Muscle of back (tissue), 11 donors: ENCODE results near the gene TMEM132D. TPM values are rescaled to one million over a fixed set of nuclear protein-coding genes. Genes with fewer than 3 reads are reported as not detected.

Source experiments
- DNase-seq, 3 donors: peaks; one replicate each; pipeline versions ENCODE4 v3.0.0 to v3.0.0-alpha.2; 2013
- polyA plus RNA-seq, 10 donors: library from polyadenylated mRNA; unstranded; fragments of 120-200 nt; gene quantifications; one replicate each; pipeline ENCODE4 v1.2.1, GENCODE V29; 2013; ENCODE audit not compliant: insufficient read length in 10 of 10

Gene TMEM132D
- polyA plus RNA-seq, 10 donors, result 0.35 to 1.6 (median 0.91) TPM

GRCh38 chr12:129826273-129826672 is 77.6 kb downstream of the TMEM132D start:
- DNase-seq, result no peak

GRCh38 chr12:129825316-129825715 is 78.5 kb downstream of the TMEM132D start:
- DNase-seq, result no peak

DNA sequence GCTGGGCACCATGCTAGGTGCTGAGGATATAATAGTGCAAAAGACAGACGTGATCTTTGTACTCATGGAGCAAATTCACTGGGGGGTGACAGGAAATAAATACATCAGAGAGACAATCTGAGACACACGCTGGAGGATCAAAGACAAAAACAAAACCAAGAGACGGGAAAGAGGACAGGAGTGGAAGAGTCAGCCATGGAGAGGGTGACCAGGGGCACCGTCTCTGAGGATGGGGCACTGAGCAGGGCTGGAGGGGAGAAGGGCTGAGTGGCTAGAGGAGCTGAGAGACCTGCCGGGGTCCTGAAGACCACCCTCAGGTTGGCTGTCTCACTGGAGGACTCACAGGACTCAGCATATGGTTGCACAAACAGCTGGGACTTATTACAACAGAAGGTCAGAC is 81.9 kb downstream of the TMEM132D start:
- no peak for DNase-seq

DNA sequence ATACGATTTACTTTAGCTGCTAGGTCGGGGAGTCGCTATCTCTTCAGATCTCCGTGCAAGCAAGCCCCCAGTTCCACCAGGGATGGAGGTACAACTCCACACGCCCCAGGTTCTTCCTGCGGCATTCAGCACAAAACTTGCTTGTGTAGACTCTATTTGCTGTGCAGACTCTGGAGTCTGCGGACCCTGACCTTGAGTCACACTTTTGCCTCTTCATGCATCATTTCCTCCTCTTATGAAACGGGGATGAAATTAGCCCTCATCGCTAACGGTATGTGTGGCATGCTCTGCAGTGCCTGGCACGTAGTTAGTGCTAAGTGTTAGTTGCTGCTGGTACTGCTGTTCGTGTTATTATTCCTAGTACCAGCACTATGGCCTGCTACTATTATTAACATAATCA is 84.4 kb downstream of the TMEM132D start:
- no peak for DNase-seq

DNA sequence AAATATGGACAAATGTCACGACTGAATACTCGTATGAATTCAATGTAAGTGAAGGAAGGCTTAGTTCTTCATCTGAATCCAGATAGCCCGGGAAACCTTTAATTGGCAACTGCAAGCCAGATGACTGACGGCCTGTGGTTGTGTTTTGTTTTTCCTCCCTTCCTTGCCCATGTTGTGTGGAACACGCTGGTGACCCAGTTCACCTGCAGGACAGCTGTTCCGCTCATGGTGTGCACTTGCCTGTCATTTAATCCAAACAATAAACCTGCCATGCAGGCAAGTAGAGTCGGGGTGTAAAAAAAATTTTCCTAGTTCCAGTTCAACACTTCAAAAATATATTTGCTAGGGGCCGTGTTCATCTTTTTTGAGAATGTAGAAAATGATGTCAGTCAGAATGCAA is 88.0 kb downstream of the TMEM132D start:
- no peak for DNase-seq

GRCh38 chr12:129811963-129812362 is 91.9 kb downstream of the TMEM132D start:
- DNase-seq, result no peak

DNA sequence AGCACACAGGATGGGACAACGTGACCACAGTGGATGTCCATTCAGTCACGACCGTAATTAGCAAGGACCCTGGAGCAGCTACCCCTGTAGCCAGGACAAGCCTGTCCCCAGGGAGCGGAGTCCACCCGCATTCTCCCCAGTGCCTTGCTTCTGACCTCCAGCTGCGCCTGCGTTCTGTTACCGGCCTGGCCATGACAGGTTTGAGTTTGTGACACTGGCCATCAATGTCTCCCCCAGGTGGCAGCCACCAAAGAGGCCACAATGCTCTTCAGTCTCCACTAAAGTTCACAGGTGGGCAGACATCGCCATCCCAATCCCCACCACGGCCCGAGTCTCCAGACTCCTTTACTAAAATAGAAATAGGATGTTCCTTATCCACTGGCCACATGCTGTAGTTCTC is 96.7 kb downstream of the TMEM132D start:
- no peak for DNase-seq

DNA sequence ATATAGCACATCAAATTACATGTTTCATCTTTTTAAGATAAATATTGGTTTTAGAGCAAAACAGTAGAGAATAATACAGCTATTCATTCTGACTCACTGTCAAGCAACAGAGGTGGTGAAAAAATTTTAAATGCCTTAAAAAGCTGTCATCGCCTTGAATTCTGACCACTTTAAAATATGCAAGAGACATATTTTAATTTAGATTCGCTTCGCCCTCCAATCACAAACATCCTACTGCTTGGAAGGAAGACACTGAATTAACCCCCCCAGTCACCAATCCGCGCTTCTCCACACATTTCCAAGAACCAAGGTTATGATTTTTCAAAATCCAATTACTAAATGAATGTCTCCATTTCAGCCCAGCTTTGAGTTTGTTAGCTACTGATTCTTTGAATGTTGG is 112.4 kb downstream of the TMEM132D start:
- DNase-seq, result no peak

DNA sequence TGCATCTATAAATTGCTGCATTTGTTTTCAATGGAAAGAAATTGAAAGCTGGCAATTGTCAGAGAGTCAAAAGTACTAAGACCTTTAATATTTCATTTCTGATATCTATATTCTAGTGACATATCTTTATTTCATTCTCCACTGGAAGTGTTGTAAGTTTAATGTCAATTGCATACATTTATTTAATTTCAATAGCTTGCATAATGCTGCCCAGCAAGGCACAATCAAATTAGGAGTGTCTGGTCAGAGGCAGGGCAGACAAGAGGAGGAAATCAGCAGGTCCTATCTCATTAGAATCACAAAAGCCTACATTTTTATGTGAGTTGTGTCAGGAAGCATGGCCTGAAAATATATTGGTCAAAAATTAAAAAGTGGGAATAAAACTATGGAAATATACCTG is 112.9 kb downstream of the TMEM132D start:
- no peak for DNase-seq

DNA sequence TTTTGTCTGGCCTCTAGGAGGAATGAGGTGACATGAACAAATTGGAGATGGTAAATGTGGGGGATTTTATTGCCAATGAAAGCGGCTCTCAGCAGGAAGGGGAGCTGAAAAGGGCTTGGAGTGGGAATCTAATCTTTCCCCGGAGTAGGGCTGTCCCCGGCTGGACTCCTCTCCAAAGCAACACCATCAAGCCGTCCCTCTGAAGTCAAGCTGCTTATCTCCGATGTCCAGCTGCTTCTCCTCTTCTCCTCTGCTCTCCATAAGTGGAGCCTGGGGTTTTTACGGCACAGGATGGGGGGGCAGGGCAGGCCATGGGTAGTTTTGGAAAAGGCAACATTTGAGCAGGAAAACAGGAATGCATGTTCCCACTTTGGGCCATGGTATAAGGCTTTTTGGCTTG is 113.5 kb downstream of the TMEM132D start:
- DNase-seq, result no peak

DNA sequence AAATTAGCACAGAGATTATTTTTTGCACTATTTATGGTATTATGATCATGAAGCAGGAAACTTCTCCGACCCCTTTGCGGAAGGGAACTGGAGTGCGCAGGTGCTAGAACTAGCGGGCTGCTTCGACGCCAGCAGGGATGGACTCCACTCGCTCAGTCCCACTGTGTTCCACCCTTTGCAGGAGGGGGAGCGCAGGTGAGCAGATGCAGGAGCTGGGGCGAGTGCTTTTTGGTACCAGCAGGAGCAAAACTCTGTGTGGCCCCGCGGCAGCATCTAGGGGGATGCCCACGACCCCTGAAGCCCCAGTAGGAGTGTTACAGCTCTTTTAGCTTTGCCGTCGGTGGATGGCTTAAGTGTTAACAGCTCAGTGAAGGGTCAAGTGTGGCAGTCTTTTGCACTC is 113.9 kb downstream of the TMEM132D start:
- DNase-seq, result no peak

DNA sequence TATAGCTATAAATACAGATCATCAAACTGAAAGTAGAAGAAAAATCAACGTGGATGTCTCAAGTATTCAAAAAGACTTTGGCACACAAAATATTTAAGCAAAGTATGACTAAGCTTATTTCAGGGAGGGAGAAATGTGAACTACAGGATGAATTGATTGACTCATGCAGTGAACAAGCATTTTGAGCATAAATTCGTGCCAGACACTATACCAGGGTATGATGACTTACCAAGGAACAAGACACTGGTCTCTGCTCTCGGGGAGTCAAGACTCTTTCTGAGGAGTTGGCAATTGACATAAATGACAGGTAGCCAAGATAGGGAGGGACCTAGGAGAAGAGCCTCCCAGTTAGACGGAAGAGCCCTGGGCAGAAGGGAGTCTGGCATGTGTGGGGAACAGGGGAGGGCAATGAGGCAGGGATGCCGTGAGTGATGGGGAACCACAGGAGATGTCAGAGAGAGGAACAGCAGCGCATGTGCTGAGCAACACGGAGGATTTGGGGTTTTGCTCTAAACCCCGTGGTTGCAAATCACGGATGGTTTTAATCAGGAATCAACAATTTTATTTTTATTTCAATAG is 115.2 kb downstream of the TMEM132D start:
- peak in 1 of 3 donors; percentile 38 for DNase-seq

GRCh38 chr12:129779989-129780388 is 123.8 kb downstream of the TMEM132D start:
- DNase-seq, result no peak

DNA sequence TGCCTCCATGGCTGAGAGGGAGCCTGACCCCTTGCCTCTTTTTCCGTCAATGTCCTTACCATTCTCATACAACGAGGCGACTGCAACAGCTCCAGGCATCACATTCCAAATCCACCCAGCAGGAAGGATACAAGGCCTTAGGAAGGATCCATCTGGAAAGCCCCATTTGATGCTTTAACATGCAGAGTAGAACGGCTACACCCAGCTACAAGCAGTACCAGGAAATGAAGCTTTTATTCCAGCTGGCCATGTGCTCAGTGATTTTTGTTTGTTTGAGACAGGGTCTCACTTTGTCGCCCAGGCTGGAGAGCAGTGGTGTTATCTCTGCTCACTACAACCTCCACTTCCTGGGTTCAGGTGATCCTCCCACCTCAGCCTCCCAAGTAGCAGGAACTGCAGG is 124.8 kb downstream of the TMEM132D start:
- DNase-seq, result no peak

GRCh38 chr12:129776977-129777667 is 126.7 kb downstream of the TMEM132D start:
- DNase-seq, result no peak

DNA sequence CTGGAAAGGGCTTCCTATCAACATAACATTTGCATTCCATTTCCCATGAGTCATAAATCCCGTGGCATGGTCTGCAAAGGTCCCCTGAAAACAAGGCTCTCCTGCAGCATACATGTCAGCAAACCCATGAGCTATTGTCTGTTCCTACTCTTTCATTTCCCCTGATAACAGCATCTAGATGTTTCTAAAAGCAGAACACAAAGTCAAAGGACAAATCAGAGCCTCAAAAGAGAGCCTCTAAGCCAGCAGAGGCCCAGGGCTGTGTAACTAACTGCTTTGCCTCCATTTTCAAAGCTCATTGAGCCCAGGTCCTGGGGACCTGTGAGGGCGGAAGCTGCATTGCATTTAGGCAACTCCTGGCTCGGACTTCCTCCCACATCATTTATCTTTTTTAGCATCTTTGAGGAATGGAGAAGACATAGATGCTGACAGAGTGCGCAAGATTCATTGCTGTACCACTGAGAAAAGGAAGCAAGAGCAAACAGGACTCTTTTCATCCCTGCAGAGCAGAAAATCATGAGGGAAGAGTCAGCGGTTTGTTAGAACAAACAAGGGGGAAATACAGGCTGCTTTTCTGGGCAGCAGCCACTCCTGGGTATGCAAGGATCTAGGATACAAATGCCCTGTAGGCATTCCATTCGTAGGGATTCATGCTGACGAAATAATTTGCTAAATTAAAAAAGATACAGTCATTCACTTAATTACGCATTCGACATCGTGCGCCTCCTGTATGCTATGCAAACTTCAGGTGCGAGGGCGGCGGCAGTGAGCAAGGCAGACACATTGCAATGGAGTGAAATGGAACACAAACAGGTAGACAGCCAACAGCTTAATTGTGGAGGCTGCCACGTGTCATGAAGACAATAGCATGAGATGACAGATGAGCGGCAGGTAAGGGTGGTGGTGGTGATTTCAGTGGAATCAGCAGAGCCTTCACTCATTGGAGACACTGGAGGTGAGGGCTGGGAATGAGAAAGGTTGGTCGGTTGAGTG is 131.0 kb downstream of the TMEM132D start:
- DNase-seq, result peak in 1 of 3 donors; percentile 35

DNA sequence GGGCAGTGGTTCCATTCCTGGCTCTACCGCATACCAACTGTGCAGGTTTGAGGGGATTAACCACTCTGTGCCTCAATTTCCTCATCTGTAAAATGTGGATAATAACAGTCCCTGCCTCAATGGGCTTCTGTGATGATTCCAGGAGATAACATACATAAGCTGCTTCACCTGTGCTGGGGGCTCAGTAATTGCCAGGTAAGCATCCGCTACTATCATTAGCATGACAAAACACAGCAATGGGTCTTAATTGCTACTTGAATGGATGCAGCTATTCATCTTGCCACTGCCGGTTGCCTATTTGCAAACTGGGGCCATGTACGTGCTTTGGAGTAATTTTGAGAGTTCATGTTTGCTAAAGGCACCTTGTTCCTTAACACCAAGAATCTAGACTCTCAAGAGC is 132.6 kb downstream of the TMEM132D start:
- DNase-seq, result no peak

- DNase-seq, result no peak
These were observed 138.1 kb downstream of the TMEM132D start for GRCh38 chr12:129765719-129766118.

DNA sequence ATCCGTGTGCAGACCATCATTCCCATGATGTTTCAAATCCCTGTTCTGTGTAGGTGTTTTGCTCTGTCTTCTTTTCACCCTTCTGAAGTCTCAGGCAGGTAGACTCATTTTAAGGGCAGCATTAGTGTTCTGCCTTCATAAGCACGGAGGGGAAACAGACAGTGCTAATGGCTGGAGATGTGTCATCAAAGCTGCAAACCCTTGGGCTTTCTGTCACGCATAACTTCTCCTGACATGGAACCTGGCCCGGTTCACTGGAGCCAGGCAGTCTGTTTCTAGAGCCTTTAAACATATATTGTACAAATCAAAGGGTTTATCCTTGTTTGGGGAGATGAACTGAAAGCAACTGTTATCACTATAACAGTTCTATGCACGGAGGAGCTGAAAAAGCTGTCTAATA is 141.4 kb downstream of the TMEM132D start:
- DNase-seq, result peak in 1 of 3 donors; percentile 9

DNA sequence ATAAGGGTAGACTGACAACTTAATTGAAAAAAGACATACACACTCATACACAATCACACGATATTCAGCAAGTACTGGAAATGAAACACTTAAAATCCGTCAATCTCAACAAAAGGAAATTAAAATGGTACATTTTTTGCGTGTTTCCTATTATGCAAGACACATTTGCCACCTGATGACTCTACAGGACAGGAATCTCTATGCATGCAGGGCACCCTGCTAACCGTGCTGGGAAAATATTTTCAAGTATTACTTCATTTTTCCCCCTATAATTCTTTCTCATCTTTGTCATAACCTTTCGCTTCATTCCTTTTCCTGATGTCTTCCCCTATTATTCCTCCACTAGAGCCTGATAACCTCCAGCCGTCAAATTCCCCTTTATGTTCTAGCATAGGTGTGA is 150.2 kb downstream of the TMEM132D start:
- DNase-seq, result peak in 1 of 3 donors; percentile 54

- no peak for DNase-seq
These were observed 153.4 kb downstream of the TMEM132D start for GRCh38 chr12:129750421-129750820.

GRCh38 chr12:129746318-129746717 is 157.5 kb downstream of the TMEM132D start:
- DNase-seq, result no peak

DNA sequence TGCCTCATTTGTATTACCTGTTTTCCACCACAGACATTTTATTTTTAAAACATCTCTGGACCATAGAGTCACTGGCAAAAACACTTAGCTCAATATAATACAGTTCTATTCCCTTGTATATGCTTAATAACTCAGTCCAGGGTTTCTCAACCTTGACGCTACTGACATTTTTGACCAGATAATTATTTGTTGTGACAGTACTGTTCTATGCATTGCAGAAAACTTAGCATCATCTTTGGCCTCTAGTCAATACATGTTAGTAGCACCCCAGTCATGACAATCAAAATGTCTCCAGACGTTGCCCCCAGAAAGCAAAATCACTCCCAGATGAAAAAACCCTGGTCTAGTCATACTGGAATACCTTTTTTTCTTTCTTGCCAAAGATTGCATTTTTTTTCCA is 174.7 kb downstream of the TMEM132D start:
- DNase-seq, result no peak
